DND-41 (cell line): ENCODE data around the gene TSPAN11.
"Not testable (repeated sequence)": the region's sequence is repeated elsewhere in the genome, so short reads cannot be mapped to it uniquely, and the experiment has no call there.

Source experiments
- ATAC-seq: fragments of 200-7000 bp; cut with Tn5 transposase; 3 replicates; pipeline ENCODE4 v1.9.1; 2021; ENCODE audit warnings: low read depth; ENCODE audit not compliant: insufficient read depth
- DNase-seq: peaks from one replicate; pipeline ENCODE4 v3.0.0-alpha.2; 2020
- H2AFZ ChIP-seq: 2 replicates; pipeline ENCODE4 v1.6.0; 2012; ENCODE audit warnings: low read depth, low read length
- H3K27ac ChIP-seq: 2 replicates; pipeline ENCODE4 v1.5.1; 2012; ENCODE audit warnings: low read length, inconsistent platforms
- H3K27me3 ChIP-seq: fragments of 200-600 bp; sonication (generic); 2 replicates; pipeline ENCODE4 v1.6.0; 2012; ENCODE audit warnings: low read length, mild to moderate bottlenecking, inconsistent platforms; ENCODE audit not compliant: insufficient read depth, poor library complexity
- H3K36me3 ChIP-seq: 2 replicates; pipeline ENCODE4 v1.5.1; 2012; ENCODE audit warnings: low read length, inconsistent platforms; ENCODE audit not compliant: insufficient read depth
- H3K4me1 ChIP-seq: 2 replicates; pipeline ENCODE4 v1.5.1; 2012; ENCODE audit warnings: mild to moderate bottlenecking, low read length; ENCODE audit not compliant: insufficient read depth
- H3K4me2 ChIP-seq: 2 replicates; pipeline ENCODE4 v1.6.0; 2012; ENCODE audit warnings: mild to moderate bottlenecking, moderate library complexity, low read length, inconsistent platforms; ENCODE audit not compliant: insufficient read depth
- H3K4me3 ChIP-seq, 2 experiments: fragments of 200-600 bp in 1 of 2; shearing (Covaris generic) in 1 of 2; 2 replicates each; pipeline ENCODE4 v1.5.1; 2012 to 2016; ENCODE audit warnings: inconsistent platforms in 2 of 2, low read length in 2 of 2, mild to moderate bottlenecking in 2 of 2, low read depth in 1 of 2, moderate library complexity in 1 of 2
- H3K79me2 ChIP-seq: 2 replicates; pipeline ENCODE4 v1.6.0; 2012; ENCODE audit warnings: low read length, inconsistent platforms; ENCODE audit not compliant: insufficient read depth
- H3K9ac ChIP-seq: 2 replicates; pipeline ENCODE4 v1.6.0; 2012; ENCODE audit warnings: low read depth, mild to moderate bottlenecking, inconsistent platforms, low read length, moderate library complexity
- H3K9me3 ChIP-seq: 2 replicates; pipeline ENCODE4 v1.5.1; 2012; ENCODE audit warnings: low read length, moderate library complexity, mild to moderate bottlenecking, inconsistent platforms; ENCODE audit not compliant: insufficient read depth, severe bottlenecking
- H4K20me1 ChIP-seq: 2 replicates; pipeline ENCODE4 v1.6.0; 2012; ENCODE audit warnings: low read length; ENCODE audit not compliant: insufficient read depth
- CTCF ChIP-seq: IDR thresholded peaks from 2 replicates; pipeline ENCODE4 v1.5.1; 2012; ENCODE audit warnings: borderline replicate concordance, low read length, moderate library complexity, mild to moderate bottlenecking; ENCODE audit not compliant: poor library complexity, severe bottlenecking; ENCODE audit errors: extremely low read depth
- EZH2 ChIP-seq: IDR thresholded peaks from 3 replicates; pipeline ENCODE4 v1.6.1; 2012; ENCODE audit warnings: borderline replicate concordance, low read depth, mild to moderate bottlenecking, moderate library complexity, low read length, inconsistent platforms; ENCODE audit not compliant: severe bottlenecking

Gene TSPAN11

GRCh38 chr12:31009976-31010375 lies 83.4 kb downstream of the TSPAN11 start:
- ATAC-seq (no peak), DNase-seq (no peak)
- H3K9me3 ChIP-seq, result no peaks in the 10 kb centered on the region
- no peaks in the 10 kb centered on the region for H3K79me2 ChIP-seq
- no peaks in the 10 kb centered on the region for H3K36me3 ChIP-seq
- no peak for TF ChIP-seq CTCF
- TF ChIP-seq EZH2, result no peak
- H2AFZ ChIP-seq, result no peak overlapping the region
- no peak overlapping the region for H3K4me2 ChIP-seq
- H3K4me1 ChIP-seq, result no peaks in the 10 kb centered on the region
- H3K27me3 ChIP-seq, result no peaks in the 10 kb centered on the region
- H4K20me1 ChIP-seq, result peaks cover 3% of the 10 kb centered on the region; the same call in 1 of the 2 replicates
- no peak overlapping the region for H3K9ac ChIP-seq
- H3K27ac ChIP-seq, result no peak overlapping the region
- H3K4me3 ChIP-seq, result no peak overlapping the region

- Histone ChIP-seq H3K27ac (no peak overlapping the region), H3K4me2 (no peak overlapping the region), H3K79me2 (no peaks in the 10 kb centered on the region), H3K9me3 (no peaks in the 10 kb centered on the region), H3K9ac (no peak overlapping the region), H3K4me1 (no peaks in the 10 kb centered on the region), H3K36me3 (no peaks in the 10 kb centered on the region), H3K27me3 (no peaks in the 10 kb centered on the region), H2AFZ (no peak overlapping the region), H3K4me3 (no peak overlapping the region), H4K20me1 (peaks cover 2% of the 10 kb centered on the region; the same call in 1 of the 2 replicates)
- ATAC-seq (no peak), DNase-seq (no peak)
- TF ChIP-seq CTCF (no peak), EZH2 (no peak)
These were observed 84.8 kb downstream of the TSPAN11 start for GRCh38 chr12:31011336-31011735.

- Histone ChIP-seq H3K9me3 (no peaks in the 10 kb centered on the region), H2AFZ (no peak overlapping the region), H3K4me3 (no peak overlapping the region), H3K27me3 (no peaks in the 10 kb centered on the region), H3K36me3 (no peaks in the 10 kb centered on the region), H3K4me1 (no peaks in the 10 kb centered on the region), H4K20me1 (no peaks in the 10 kb centered on the region), H3K27ac (no peak overlapping the region), H3K9ac (no peak overlapping the region), H3K4me2 (no peak overlapping the region), H3K79me2 (no peaks in the 10 kb centered on the region)
- no peak for TF ChIP-seq EZH2
- no peak for DNase-seq
- ATAC-seq, result no peak
These were observed 85.4 kb downstream of the TSPAN11 start for GRCh38 chr12:31011746-31012566.

GRCh38 chr12:31012567-31012891 lies 86.0 kb downstream of the TSPAN11 start:
- not testable (repeated sequence) for H3K4me2 ChIP-seq, H3K4me1 ChIP-seq, H3K9me3 ChIP-seq, H3K27ac ChIP-seq, H3K27me3 ChIP-seq, H4K20me1 ChIP-seq, H3K9ac ChIP-seq, DNase-seq, H3K79me2 ChIP-seq, ATAC-seq, H2AFZ ChIP-seq, H3K36me3 ChIP-seq, H3K4me3 ChIP-seq
